T-cell (primary cell): Measurements from ENCODE around the gene SLC9A7. TPM values are rescaled to one million over a fixed set of nuclear protein-coding genes. Genes with fewer than 3 reads are reported as not detected.

Source experiments
- ATAC-seq, 4 experiments: fragments of 200-7000 bp in 3 of 4; fragments of 150-1000 bp in 1 of 4; cut with Tn5 transposase; replicated peaks in 1 of 4; 1 replicate in 3 of 4; 2 replicates in 1 of 4; pipeline ENCODE4 v1.10.0; 2021; ENCODE audit warnings: moderate library complexity in 3 of 4, mild to moderate bottlenecking in 2 of 4, moderate number of reproducible peaks in 1 of 4
- CTCF ChIA-PET, 2 donors: fragments of 300-600 bp; sonication (Branson Sonifier 250); formaldehyde crosslinking; loops; one replicate each; lab custom pipeline; 2022; ENCODE audit warnings: antibody characterized with exemption in 2 of 2; lab: Charles Lee
- POLR2A ChIA-PET, 2 donors: fragments of 300-600 bp; sonication (Branson Sonifier 250); formaldehyde crosslinking; loops; one replicate each; lab custom pipeline; 2022; ENCODE audit warnings: antibody characterized with exemption in 2 of 2; lab: Charles Lee
- DNase-seq, 35 experiments: peaks; one replicate each; pipeline versions ENCODE4 v3.0.0 to v3.0.0-alpha.2; 2013 to 2023
- H3K27ac ChIP-seq: one replicate; pipeline ENCODE4 v1.5.1; 2013; ENCODE audit warnings: low read length
- H3K27me3 ChIP-seq, 2 experiments: replicated peaks in 1 of 2; 1 replicate in 1 of 2; 2 replicates in 1 of 2; pipeline versions ENCODE4 v1.6.1 to v1.7.0; 2013; ENCODE audit warnings: low read length in 1 of 2, mixed read lengths in 1 of 2; ENCODE audit not compliant: control insufficient read depth in 2 of 2, insufficient read depth in 2 of 2; ENCODE audit errors: extremely low read depth in 1 of 2
- H3K36me3 ChIP-seq, 2 donors: 1 replicate in 1 of 2; 2 replicates in 1 of 2; pipeline versions ENCODE4 v1.6.1 to v1.7.0; 2013; ENCODE audit warnings: low read length in 1 of 2; ENCODE audit not compliant: control insufficient read depth in 2 of 2, insufficient read depth in 1 of 2; ENCODE audit errors: extremely low read depth in 1 of 2
- H3K4me1 ChIP-seq, 2 experiments: 1 replicate in 1 of 2; 2 replicates in 1 of 2; pipeline versions ENCODE4 v1.6.1 to v1.7.0; 2013; ENCODE audit warnings: low read length in 2 of 2, mixed read lengths in 1 of 2; ENCODE audit not compliant: insufficient read depth in 2 of 2, control insufficient read depth in 1 of 2; ENCODE audit errors: extremely low read depth in 1 of 2
- H3K4me3 ChIP-seq, 2 donors: 1 replicate in 1 of 2; 2 replicates in 1 of 2; pipeline versions ENCODE4 v1.5.1 to v1.7.0; 2013; ENCODE audit warnings: mild to moderate bottlenecking in 2 of 2, low read length in 1 of 2, moderate library complexity in 1 of 2; ENCODE audit not compliant: control insufficient read depth in 1 of 2; ENCODE audit errors: extremely low read depth in 1 of 2
- H3K9me3 ChIP-seq: 2 replicates; pipeline ENCODE4 v1.7.0; 2013
- H3K27ac Mint-ChIP-seq, 2 donors: one replicate each; pipeline ENCODE4 v1.8.0; 2020 to 2021; ENCODE audit warnings: mild to moderate bottlenecking in 2 of 2, mixed read lengths in 2 of 2
- H3K27me3 Mint-ChIP-seq, 2 donors: one replicate each; pipeline ENCODE4 v1.8.0; 2021 to 2022; ENCODE audit warnings: mixed read lengths in 2 of 2
- H3K36me3 Mint-ChIP-seq: one replicate; pipeline ENCODE4 v1.8.0; 2021; ENCODE audit warnings: mixed read lengths
- H3K4me1 Mint-ChIP-seq, 3 donors: one replicate each; pipeline ENCODE4 v1.8.0; 2020 to 2022; ENCODE audit warnings: mixed read lengths in 3 of 3, mild to moderate bottlenecking in 1 of 3
- H3K4me3 Mint-ChIP-seq, 3 donors: one replicate each; pipeline ENCODE4 v1.8.0; 2020 to 2022; ENCODE audit warnings: mild to moderate bottlenecking in 3 of 3, mixed read lengths in 3 of 3, moderate library complexity in 3 of 3
- H3K9me3 Mint-ChIP-seq, 3 donors: one replicate each; pipeline ENCODE4 v1.8.0; 2020 to 2022; ENCODE audit warnings: mixed read lengths in 3 of 3
- WGBS: methylation state at CpG from one replicate; pipeline ENCODE4 v1.1.5; 2013; ENCODE audit warnings: missing lambda C conversion rate; ENCODE audit not compliant: insufficient coverage; 5-methylcytosine and 5-hydroxymethylcytosine counted together
- total RNA-seq, 35 experiments: library from RNA in 6 of 35; stranded (reverse) in 6 of 35; fragments of 120-200 nt in 1 of 35; gene quantifications; one replicate each; pipeline versions ENCODE4 v1.2.1 to v1.2.4 and lab custom pipeline; 2013 to 2026

The SLC9A7 gene
- total RNA-seq, 5 donors from 2014 or later (not counting 1 experiment from before 2014, with no cell fraction given): 2.3 to 6.3 (median 3.7) TPM

- Mint-ChIP-seq H3K36me3 (peaks cover 7% of the 10 kb centered on the region), H3K27ac (no peak overlapping the region), H3K9me3 (no peaks in the 10 kb centered on the region), H3K4me1 (peaks cover 18 to 31% (median 24%) of the 10 kb centered on the region in 3 donors), H3K27me3 (peaks cover 0 to 23% of the 10 kb centered on the region in 2 donors), H3K4me3 (no peak overlapping the region)
- DNase-seq (no peak), ATAC-seq (no peak)
- WGBS: no CpG with 5 or more reads among the region's 10 CpGs
- Histone ChIP-seq H3K9me3 (no peaks in the 10 kb centered on the region), H3K27me3 (no peaks in the 10 kb centered on the region), H3K27ac (no peak overlapping the region), H3K4me1 (peaks cover 2 to 15% of the 10 kb centered on the region in 2 experiments), H3K36me3 (no peaks in the 10 kb centered on the region), H3K4me3 (no peak overlapping the region)
- POLR2A ChIA-PET: interaction anchor here in 1 of 2 donors (0.7 kb wide), 1 partner anchor 1717 kb away, joined by 3 read pairs; no protein-coding TSS in a partner anchor
- CTCF ChIA-PET: no interaction called here
Measured at GRCh38 chrX:46627711-46628419, 131.1 kb downstream of the SLC9A7 start.

DNA sequence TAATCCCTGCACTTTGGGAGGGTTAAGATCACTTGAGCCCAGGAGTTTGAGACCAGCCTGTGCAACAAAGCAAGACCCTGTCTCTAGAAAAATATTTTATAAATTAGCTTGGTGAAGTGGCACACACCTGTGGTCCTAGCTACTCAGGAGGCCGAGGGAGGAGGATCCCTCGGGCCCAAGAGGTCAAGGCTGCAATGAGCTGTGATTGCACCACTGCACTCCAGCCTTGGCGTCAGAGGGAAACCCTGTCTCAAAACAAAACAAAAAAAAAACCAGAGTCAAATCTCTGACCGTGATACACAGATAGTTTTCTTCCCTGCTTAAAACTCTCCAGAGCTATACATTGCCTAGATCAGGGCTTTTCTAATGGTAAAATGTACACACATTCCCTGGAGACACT lies 131.9 kb downstream of the SLC9A7 start:
- ATAC-seq (no peak), DNase-seq (no peak)
- peak overlapping the region in 1 of 2 donors; percentile 50 for H3K27ac Mint-ChIP-seq
- Histone ChIP-seq H3K36me3 (no peaks in the 10 kb centered on the region), H3K27ac (no peak overlapping the region), H3K27me3 (no peaks in the 10 kb centered on the region), H3K4me3 (no peak overlapping the region), H3K9me3 (no peaks in the 10 kb centered on the region), H3K4me1 (peaks cover 2 to 15% of the 10 kb centered on the region in 2 experiments)
- WGBS: no CpG with 5 or more reads among the region's 4 CpGs
- peaks cover 5% of the 10 kb centered on the region for H3K36me3 Mint-ChIP-seq
- ChIA-PET POLR2A (no interaction called here), CTCF (no interaction called here)
- peaks cover 0 to 23% of the 10 kb centered on the region in 2 donors for H3K27me3 Mint-ChIP-seq
- no peaks in the 10 kb centered on the region for H3K9me3 Mint-ChIP-seq
- peaks cover 18 to 31% (median 24%) of the 10 kb centered on the region in 3 donors for H3K4me1 Mint-ChIP-seq
- no peak overlapping the region for H3K4me3 Mint-ChIP-seq

- H3K4me3 ChIP-seq: no peak overlapping the region
- peak in 2 of 35 experiments; percentile 6 to 17 for DNase-seq
- H3K4me1 ChIP-seq: peaks cover 2 to 15% of the 10 kb centered on the region in 2 experiments
- peaks cover 4% of the 10 kb centered on the region for H3K36me3 Mint-ChIP-seq
- no CpG with 5 or more reads among the region's 7 CpGs for WGBS
- H3K27ac ChIP-seq: no peak overlapping the region
- H3K36me3 ChIP-seq: no peaks in the 10 kb centered on the region
- no peaks in the 10 kb centered on the region for H3K27me3 ChIP-seq
- no peak overlapping the region for H3K4me3 Mint-ChIP-seq
- ATAC-seq: peak; percentile 36 to 62 (median 53)
- peaks cover 18 to 31% (median 24%) of the 10 kb centered on the region in 3 donors for H3K4me1 Mint-ChIP-seq
- peak overlapping the region; percentile 13 to 64 for H3K27ac Mint-ChIP-seq
- no peaks in the 10 kb centered on the region for H3K9me3 ChIP-seq
- POLR2A ChIA-PET: no interaction called here
- H3K27me3 Mint-ChIP-seq: peaks cover 0 to 27% of the 10 kb centered on the region in 2 donors
- CTCF ChIA-PET: no interaction called here
- H3K9me3 Mint-ChIP-seq: no peaks in the 10 kb centered on the region
Measured at GRCh38 chrX:46626566-46626965, 132.4 kb downstream of the SLC9A7 start.

DNA sequence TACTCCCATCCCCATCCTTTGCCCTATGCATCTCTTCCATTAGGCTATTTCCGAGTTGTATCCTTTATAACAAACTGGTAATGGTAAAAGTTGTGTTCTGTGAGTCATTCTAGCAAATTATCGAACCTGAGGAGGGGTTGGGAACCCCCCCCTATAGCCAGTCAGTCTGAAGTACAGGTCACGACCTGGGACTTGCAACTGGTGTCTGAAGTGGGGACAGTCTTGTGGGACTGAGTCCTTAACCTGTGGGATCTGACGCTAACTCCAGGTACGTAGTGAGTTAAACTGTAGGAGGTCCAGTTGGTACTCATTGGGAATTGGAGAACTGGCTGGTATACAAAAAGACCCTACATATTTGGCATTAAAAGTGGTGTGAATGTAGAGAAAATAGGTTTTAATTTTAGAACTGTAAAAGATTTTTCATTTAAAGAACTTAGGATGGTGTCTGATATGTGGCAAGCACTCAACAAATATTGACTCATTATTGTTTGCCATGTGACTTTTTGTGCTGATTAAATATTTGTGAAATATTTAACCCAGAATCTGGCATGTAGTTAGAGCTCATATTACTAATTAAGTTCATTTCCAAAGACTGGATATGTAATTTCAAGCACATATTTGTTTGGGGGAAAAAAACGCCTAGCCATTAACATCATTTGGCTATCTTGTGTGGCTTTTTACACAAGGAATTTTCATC lies 134.7 kb downstream of the SLC9A7 start:
- H3K4me1 Mint-ChIP-seq: peaks cover 18 to 29% (median 24%) of the 10 kb centered on the region in 3 donors
- H3K9me3 Mint-ChIP-seq: no peaks in the 10 kb centered on the region
- Histone ChIP-seq H3K4me3 (no peak overlapping the region), H3K36me3 (no peaks in the 10 kb centered on the region), H3K27me3 (no peaks in the 10 kb centered on the region), H3K27ac (no peak overlapping the region), H3K9me3 (no peaks in the 10 kb centered on the region), H3K4me1 (peaks cover 2 to 15% of the 10 kb centered on the region in 2 experiments)
- no peaks in the 10 kb centered on the region for H3K36me3 Mint-ChIP-seq
- DNase-seq: no peak
- CTCF ChIA-PET: interaction anchor here in 1 of 2 donors (0.6 kb wide), 1 partner anchor 50 kb away, joined by 3 read pairs; no protein-coding TSS in a partner anchor
- no CpG with 5 or more reads among the region's 6 CpGs for WGBS
- POLR2A ChIA-PET: no interaction called here
- H3K27ac Mint-ChIP-seq: no peak overlapping the region
- no peak for ATAC-seq
- H3K4me3 Mint-ChIP-seq: no peak overlapping the region
- peaks cover 0 to 26% of the 10 kb centered on the region in 2 donors for H3K27me3 Mint-ChIP-seq

GRCh38 chrX:46621572-46621971 lies 137.3 kb downstream of the SLC9A7 start:
- Mint-ChIP-seq H3K36me3 (peaks cover 13% of the 10 kb centered on the region), H3K9me3 (peaks cover 0 to 5% (median 0%) of the 10 kb centered on the region in 3 donors), H3K4me3 (no peak overlapping the region), H3K27ac (no peak overlapping the region), H3K4me1 (peaks cover 9 to 22% (median 12%) of the 10 kb centered on the region in 3 donors), H3K27me3 (peaks cover 0 to 25% of the 10 kb centered on the region in 2 donors)
- DNase-seq (no peak), ATAC-seq (no peak)
- Histone ChIP-seq H3K27ac (no peak overlapping the region), H3K9me3 (no peaks in the 10 kb centered on the region), H3K4me1 (peaks cover 0 to 3% of the 10 kb centered on the region in 2 experiments), H3K36me3 (no peaks in the 10 kb centered on the region), H3K27me3 (no peaks in the 10 kb centered on the region), H3K4me3 (no peak overlapping the region)
- no CpG with 5 or more reads among the region's 3 CpGs for WGBS
- ChIA-PET CTCF (interaction anchor here in 1 of 2 donors (1.0 kb wide), 1 partner anchor 10 kb away, joined by 3 read pairs; no protein-coding TSS in a partner anchor), POLR2A (no interaction called here)

GRCh38 chrX:46620505-46620904 lies 138.4 kb downstream of the SLC9A7 start:
- H3K4me1 ChIP-seq: peaks cover 0 to 3% of the 10 kb centered on the region in 2 experiments
- Mint-ChIP-seq H3K9me3 (peaks cover 0 to 5% (median 0%) of the 10 kb centered on the region in 3 donors), H3K27me3 (peaks cover 0 to 27% of the 10 kb centered on the region in 2 donors), H3K4me3 (no peak overlapping the region), H3K36me3 (peaks cover 13% of the 10 kb centered on the region), H3K27ac (no peak overlapping the region), H3K4me1 (peaks cover 6 to 14% (median 10%) of the 10 kb centered on the region in 3 donors)
- WGBS: no CpG with 5 or more reads among the region's 4 CpGs
- no peaks in the 10 kb centered on the region for H3K27me3 ChIP-seq
- no peak overlapping the region for H3K4me3 ChIP-seq
- ChIA-PET CTCF (no interaction called here), POLR2A (no interaction called here)
- no peak for ATAC-seq
- no peaks in the 10 kb centered on the region for H3K36me3 ChIP-seq
- H3K9me3 ChIP-seq: no peaks in the 10 kb centered on the region
- H3K27ac ChIP-seq: no peak overlapping the region
- no peak for DNase-seq
